GM19468 (cell line): ENCODE measurements around the gene HERC2.
"Not testable (repeated sequence)": the region's sequence is repeated elsewhere in the genome, so short reads cannot be mapped to it uniquely, and the experiment has no call there.

Source experiments
- ATAC-seq: cut with Tn5 transposase; IDR thresholded peaks from one replicate; pipeline ENCODE4 v1.9.1; 2021; ENCODE audit warnings: mild to moderate bottlenecking, moderate library complexity, moderate number of reproducible peaks; ENCODE audit not compliant: unreplicated experiment; ENCODE audit errors: extremely low read depth

The HERC2 gene

DNA sequence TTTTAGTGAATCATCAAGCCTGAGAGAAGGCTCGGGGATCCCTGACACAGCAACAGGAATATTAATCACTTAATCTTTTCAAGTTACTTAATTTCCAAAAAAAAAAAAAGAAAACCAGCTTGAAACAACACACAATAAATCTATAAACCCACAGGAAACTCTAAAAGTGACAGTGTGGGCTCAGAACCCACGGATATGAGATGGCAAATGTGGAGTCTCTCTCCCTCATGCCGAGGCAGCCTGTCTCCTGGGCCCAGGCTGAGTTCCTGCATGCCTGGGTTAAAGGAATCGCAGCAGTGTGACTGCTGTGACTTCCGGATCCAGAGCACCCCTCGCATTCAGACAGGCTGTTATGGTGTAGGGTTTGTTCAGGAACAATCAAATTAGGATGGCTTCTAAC lies 90.2 kb downstream of the HERC2 start:
- ATAC-seq: not testable (repeated sequence)

GRCh38 chr15:28231336-28231735 lies 90.6 kb downstream of the HERC2 start:
- ATAC-seq: not testable (repeated sequence)

DNA sequence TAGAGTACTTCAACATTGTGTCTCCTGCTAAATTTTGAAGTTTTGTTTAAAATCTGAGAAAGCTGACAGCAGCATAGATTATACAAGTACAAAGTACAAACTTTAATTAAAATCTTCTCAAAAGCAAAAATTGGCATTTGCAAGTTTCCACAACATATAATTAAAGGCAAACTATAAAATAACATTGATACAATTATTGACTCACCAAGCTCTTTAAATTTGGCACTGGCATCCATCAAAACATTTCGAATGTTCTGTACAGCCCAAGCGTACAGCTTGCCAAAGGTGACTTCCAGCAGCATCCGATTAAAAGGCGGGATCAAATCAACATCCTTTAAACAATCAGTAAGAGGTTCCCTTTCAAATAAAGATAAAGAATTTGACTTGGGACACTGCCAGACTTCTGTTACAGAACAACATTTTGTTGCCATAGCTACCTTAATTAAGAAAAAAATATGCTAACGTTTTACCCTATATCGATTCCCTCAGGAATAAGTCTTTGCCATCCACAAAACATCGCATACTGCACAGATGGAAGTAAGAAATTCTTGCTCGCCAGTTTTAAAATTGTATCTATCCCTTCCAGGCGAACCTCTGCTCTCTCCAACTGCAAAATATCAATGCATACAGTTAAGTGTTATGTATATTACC lies 92.9 kb downstream of the HERC2 start:
- not testable (repeated sequence) for ATAC-seq

GRCh38 chr15:28228096-28228495 lies 93.9 kb downstream of the HERC2 start:
- ATAC-seq: no peak

DNA sequence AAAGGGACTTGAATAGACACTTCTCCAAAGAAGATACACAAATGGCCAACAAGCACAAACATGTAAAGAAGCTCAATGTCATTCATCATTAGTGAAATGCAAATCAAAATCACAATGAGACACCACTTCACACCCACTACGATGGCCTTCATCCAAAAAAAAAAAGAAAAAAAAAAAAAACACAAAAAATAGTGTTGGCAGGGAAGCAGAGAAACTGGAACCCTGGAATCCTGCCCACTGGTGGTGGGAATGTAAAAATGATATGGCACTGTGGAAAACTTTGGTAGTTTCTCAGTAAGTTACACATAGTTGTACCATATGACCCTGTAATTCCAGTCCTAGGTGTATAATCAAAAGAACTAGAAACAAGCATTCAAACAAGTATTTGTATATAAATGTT lies 94.7 kb downstream of the HERC2 start:
- not testable (repeated sequence) for ATAC-seq

GRCh38 chr15:28222612-28223011 lies 99.4 kb downstream of the HERC2 start:
- not testable (repeated sequence) for ATAC-seq

GRCh38 chr15:28221696-28222095 lies 100.3 kb downstream of the HERC2 start:
- ATAC-seq: not testable (repeated sequence)

DNA sequence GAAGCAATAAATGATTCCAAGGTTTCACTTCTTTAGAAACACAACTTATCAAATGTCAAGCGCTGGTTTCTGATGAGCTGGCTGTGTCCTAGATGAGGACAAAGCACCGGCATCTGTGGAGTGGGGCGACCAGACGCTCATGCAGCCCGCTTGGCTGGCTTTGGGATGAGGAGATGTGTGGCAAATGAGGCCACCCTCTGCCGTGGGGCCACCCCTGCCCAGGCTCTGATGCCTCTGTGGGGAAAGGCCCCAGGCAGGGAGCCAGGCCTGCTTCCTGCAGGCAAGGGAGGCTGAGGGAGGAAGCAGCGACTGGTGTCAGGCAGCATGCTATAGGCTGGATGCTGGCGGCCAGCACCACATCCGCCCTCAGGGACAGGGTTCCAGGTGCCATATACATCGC lies 102.9 kb downstream of the HERC2 start:
- no peak for ATAC-seq

DNA sequence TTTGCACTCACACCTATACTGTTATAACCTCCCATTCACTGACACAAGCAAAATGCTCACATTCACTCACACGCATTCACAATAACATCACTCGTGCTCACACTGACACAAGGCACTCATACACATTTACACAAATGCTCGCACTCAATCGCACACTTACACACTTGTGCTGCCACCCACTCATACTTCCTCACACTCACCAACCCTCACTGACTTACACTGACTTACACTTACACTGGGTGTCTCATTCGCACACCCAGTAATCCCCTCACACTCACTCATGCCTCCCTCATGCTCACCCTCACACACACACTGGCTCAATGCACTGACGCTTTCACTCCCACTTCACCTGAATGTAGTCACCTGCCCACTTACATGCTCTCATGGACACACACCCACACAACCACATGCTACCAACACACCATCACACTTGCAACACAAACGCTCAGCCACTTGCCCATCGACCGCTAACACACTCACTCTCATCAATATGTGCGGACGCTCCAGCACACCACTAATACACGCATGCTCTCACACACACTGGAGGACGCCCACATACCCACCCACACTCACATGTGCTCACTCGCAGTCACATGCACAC lies 104.9 kb downstream of the HERC2 start:
- not testable (repeated sequence) for ATAC-seq

DNA sequence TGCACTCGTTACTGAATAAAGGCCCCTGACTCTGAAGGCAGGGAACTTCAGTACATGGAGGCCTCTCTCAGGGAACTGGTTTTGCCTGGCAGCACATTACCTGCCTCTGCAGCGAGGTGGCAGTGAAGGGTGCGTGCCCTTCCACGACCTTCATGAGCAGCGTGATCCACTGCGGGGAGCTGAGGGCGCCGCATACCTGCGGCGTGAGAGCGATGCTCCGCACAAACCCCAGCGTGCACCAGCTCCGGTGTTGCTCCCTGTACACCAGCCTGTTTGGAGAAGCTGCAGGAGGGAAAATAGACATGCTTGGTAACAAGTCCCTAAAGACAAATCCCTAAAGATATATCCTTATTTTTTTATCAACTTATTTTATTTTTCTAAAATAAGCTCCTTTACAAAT lies 106.5 kb downstream of the HERC2 start:
- ATAC-seq: not testable (repeated sequence)

- not testable (repeated sequence) for ATAC-seq
These were observed 107.8 kb downstream of the HERC2 start for GRCh38 chr15:28214006-28214790.

- not testable (repeated sequence) for ATAC-seq
These were observed 108.6 kb downstream of the HERC2 start for GRCh38 chr15:28213393-28213792.

- ATAC-seq: no peak
These were observed 113.4 kb downstream of the HERC2 start for GRCh38 chr15:28208583-28208982.

DNA sequence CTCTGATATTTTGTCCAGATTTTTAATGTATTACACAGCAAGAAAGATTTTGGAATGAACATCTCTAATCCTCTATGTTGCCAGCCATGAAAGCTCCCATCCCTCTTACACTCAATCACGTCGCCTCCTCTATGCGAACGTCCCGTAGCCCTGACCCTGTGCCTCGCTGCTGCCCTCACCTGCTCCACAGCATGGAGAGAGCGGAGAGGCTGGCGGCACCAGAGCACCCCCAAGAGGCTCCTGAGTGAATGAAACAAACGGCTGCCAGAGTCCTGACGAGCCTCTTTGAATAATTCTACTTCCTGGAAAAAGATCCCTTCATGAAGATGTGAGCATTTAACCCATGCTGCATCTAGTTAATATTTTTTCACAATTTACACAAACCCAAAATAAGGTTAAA lies 116.3 kb downstream of the HERC2 start:
- not testable (repeated sequence) for ATAC-seq

GRCh38 chr15:28203055-28203828 lies 118.7 kb downstream of the HERC2 start:
- not testable (repeated sequence) for ATAC-seq

DNA sequence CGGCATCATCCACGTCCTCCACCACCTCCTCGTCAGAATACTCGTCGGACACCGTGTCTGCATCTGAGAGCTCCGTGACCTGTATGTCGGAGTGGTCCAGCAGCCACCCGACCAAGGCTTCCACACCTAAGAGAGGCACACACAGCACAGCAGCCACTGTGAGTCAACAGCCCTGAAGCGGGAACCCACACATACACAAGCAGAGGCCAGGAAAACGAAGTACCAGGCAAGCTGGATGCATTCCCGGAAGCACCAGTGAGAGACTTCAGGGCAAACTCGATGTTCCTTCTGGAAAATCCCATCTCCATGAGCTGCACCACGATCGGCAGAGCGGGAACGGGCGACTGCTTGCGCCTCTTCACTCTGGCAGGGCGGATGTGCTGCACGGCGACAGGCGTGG lies 119.9 kb downstream of the HERC2 start:
- ATAC-seq: not testable (repeated sequence)

DNA sequence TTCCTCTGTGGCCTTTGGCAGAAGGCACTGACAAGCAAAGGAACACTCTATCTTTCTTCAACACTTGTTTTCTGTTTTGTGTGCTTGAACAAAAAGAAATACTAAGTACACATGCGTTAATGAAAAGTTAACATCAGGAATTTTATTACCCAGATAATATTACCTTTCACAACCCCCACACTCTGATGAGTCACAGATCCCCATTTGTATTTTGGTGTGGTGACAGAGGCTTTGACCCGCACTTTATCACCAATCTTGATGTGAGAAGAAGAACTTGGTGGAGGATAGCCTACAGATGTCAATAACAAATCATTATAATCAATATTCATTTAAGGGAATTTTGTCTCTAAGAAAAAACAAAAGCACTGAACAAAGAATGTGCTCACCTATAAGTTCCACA lies 123.8 kb downstream of the HERC2 start:
- not testable (repeated sequence) for ATAC-seq

GRCh38 chr15:28197694-28198093 lies 124.3 kb downstream of the HERC2 start:
- not testable (repeated sequence) for ATAC-seq

DNA sequence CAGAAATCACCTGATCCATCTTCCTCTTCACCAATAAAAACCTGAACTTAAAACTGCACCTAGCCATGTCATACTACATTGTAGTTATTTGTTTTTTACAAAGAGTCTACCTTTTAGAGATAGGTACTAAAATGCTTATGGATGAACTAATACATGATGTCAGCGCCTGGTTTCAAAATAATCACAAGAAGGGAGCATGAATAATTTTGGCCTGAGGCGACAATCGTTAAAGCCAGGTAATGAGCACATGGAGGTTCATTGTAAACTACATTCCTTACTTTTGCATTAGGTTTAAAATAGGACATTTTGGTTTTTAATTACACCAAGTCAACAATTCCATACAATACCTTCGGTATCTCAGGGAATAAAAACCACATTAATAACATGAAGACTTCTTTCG lies 125.4 kb downstream of the HERC2 start:
- ATAC-seq: not testable (repeated sequence)

DNA sequence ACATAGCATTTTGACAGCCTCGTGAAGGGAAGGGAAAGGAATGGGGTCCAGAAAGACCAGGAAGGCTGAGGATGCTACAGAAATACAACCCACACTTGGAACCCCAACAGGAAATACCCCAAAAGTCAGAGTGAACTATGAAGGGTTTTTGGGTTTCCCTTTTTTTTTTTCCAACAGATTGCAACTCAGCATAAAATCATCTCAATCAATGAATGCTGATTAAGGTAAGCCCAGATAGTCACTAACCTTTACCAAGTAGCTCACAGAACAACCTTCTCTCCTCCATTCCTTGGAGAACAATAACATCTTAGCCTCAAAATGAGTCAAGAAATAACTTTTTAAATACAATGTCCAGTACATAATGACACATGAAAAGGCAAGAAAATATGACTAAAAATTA lies 129.2 kb downstream of the HERC2 start:
- ATAC-seq: no peak
